DMS 273 (cell line): Measurements from ENCODE around the gene CLBA1.

Experiments used
- DNase-seq: peaks from one replicate; lab custom pipeline; 2025; ENCODE audit not compliant: unreplicated experiment; lab: John Stamatoyannopoulos, UW

Gene CLBA1

DNA sequence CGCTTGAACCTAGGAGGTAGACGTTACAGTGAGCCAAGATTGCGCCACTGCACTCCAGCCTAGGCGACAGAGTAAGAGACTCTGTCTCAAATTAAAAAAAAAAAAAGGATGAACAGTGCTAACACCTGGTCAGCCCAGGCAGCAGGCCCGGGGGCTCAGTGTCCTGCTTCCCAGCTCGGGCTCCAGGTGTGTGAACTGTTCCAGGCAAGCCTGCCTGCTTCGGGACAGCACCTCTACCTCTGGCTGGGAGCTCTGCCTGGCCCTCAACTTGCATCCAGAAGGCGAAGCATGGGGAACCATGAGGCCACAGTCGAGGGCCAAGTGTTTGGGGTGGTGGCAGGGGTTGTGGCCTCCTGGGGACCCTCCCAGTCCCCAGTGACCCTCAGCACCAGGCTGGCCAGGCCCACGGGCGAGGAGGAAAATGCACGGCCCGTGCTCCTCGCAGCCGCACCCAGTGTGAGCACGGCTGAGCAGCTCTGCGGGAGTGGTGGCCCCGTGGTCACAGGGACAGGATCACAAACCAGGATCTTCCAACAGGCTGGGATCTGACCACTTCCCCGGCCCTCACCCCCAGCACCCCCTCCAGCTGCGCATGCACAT, 19.8 kb downstream of the CLBA1 start:
- no peak for DNase-seq

DNA sequence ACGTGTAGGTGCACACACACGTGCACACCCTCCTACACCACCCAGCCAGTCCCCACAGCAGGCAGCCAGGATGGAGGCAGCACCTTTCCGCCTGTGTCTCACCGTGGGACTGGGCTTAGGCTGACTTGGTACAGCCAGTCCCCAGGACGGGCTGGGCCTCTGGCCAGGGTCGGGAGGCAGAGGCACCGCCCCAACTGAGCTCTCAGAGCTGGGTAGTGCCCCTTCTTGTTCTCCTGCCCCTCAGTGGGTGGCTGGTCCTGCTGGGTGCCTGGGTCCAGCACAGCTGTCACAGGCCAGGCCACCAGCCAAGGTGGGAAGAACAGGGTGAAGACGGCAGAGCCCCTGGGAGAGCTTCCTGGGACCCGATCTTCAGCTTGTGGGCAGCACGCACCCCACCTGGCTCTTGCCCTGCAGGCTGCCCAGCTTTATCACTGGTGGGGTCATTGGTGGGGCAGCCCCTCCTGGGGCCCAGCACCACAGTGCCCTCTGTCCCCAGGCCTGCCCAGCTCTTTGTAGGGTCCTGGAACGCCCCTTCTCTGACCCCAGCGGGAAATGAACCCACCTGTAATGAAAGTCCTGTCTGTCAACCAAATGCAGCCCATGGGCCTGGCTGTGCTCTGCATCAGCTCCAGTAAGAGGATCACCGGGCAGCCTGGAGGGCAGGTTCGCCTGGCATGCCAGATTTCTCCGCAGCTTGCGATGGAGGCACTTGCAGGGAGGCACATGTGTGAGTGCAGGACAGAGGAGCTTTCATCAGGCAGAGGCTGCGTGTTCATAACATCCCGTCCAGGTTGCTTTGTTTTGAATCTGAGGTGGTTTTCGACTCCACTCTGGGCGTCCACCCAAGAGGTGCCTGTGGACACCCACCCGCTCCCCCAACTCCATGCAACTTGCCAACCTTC, 20.6 kb downstream of the CLBA1 start:
- no peak for DNase-seq

DNA sequence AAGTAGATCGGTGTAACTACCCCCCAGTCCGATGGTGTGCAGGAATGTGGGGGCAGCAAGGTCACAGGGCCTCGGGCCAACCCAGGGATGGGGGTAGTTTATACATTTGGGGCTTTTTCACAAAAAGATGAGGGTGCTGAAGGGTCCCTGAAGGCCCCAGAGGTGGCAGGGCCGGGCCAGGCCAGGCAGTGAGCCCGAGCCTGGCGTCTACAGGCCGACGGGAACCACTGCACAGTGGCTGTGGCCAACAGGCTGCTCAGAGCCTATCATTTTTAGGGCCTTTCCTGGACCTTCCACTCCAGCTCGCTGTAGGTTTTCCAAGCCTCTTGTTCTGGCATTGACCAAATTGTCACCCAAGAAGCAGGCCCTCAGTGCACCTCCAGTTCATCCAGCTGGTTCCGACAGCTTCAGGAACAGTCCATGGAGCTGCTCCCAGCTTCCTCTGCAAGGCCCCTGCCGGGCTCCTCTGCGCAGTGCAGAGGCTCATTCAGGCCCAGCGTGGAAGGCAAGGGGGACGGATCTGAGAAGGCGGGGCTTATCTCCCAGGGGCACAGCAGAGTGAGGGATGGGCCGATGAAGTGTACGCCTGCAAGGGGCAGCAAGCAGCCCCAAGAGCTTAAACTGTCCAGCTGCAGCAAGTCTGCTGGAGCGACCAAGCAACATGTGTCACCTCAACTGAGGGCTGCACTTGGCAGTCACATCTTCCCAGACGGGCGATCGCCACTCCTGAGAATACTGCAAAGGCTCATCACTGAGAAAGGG, 21.4 kb downstream of the CLBA1 start:
- DNase-seq: no peak

DNA sequence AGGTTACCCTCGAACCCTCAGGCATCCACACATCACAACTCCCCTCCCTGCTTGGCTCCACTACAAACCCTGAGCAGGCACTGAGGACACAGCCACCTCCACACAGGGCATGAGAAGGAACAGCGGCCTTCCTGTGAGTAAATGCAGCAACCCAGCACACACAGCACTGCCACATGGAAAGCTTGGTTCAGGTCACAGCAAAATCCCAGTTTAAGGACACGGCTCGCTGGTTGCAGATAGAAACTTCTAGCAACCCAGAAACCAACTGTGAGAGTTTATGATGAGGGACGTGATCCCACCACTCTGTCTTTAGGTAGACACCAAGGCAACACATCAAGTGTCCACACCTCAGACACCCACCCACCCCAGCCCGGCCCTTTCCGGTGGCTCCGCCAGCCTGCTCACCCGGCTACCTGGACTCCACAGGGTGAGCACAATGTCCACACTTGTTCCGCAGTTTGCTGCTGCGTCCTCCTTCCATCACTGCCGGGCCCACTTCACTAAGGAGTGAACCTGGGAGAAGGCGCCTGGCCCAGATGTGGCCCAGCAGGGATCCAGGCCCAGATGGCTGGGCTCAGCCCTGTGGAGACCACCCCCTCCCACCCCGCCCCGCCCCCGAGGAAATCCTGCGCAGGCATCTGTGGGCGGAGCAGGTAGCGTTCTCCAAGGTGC, 22.1 kb downstream of the CLBA1 start:
- DNase-seq: no peak

DNA sequence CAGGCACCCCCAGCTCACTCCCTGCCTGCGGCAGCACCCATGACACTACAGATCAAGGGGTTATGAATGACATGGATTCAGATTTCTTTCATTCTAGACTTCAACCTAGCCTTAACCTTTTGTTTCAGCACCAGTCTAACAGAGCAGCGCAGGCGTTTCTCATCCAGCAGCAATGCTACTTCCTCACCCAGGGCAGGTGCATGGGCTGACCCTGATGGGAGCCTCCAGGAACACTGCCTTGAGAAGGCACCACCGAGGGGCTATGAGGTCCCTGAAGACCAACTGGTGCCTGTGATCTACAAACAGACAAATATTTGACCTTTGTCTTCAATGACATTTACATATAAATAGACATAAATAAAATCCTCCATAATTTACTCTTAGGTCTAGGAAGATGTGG, 24.5 kb downstream of the CLBA1 start:
- no peak for DNase-seq

DNA sequence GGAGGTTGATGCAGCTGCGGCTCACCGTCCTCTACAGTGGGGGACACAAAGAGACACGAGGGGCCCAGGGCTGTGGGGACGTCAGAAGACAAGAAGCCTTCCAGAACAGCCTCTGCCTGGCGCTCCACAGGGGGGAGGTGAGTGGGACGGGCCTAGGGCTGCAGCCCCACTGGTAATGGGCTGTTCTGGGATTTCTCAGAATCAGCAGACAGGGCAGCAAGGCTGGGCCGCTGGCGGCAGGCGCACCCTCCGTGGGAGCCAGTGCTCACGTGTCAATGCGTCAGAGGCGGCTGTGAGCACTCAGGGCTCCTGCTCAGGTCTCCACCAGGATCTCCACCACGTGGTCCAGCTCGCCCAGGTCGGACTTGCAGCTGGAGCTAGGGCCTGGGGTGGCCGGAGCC, 25.3 kb downstream of the CLBA1 start:
- DNase-seq: no peak

DNA sequence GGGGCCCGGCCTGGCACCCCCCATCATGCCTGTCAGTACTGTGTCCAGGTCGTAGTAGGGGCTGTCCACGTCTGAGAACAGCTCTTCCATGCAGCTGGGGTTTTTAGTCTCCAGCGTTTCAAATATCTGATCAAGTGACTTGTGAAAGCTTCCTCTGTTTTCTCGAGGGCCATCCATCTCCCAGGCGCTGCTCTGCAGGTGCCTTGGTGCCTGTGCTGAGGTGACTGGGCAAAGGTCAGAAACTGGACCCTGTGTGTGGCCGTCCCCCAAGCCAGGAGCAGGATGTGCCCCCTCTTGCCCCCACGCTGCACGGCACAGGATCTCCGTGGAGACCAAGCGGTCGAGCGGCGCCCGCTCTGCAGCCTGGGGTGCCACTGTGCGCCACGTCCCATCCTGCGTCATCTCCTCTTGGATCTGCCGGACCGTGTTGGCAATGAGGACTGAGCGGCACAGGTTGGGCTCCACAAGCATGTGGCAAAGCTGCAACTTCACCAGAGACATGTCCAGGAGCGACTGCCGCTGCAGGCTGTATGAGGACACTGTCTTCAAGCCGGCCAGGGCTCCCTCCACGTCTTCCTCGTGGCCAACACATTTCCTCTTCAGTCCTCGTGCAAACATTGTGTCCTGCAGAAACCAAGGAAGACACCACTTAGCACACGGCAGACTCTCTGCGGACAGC, 25.9 kb downstream of the CLBA1 start:
- DNase-seq: no peak

DNA sequence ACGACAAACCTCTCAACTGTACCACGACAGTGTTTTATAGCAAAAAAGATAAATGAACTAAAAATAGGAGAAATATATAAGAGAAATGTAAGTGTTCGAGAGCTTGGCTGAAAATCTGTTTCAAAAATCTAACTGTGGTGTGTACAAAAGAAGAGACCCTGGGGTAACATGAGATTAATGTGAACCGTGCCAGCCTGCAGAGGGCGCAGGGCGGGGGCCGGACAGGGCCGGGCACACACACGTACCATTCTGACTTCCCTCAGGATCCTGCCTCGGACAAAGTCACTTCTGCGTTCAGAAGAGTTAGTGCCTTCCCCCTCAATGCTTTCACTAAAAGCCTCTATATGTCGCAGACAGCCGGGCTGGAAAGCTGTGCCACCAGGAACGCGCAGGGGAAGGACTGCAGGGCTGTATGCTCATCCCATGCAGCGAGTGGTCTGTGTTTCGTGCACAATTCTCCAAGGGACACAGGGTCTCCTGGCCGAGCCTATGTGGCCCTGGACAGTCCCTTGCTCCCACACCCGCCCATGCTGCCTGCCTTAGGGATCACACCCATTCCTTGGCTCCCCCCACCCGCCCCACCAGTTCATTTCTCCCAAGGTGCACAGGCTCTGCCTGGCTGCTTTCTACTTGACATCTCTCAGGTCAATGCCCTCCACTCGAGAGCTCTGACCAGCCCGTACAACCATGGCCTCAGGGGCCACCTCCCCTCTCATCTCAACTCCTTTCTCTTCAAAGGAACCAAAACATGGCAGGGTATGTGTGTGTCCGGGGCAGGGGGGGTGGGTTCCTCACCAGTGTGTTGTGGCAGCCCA, 26.8 kb downstream of the CLBA1 start:
- peak; percentile 36 for DNase-seq

DNA sequence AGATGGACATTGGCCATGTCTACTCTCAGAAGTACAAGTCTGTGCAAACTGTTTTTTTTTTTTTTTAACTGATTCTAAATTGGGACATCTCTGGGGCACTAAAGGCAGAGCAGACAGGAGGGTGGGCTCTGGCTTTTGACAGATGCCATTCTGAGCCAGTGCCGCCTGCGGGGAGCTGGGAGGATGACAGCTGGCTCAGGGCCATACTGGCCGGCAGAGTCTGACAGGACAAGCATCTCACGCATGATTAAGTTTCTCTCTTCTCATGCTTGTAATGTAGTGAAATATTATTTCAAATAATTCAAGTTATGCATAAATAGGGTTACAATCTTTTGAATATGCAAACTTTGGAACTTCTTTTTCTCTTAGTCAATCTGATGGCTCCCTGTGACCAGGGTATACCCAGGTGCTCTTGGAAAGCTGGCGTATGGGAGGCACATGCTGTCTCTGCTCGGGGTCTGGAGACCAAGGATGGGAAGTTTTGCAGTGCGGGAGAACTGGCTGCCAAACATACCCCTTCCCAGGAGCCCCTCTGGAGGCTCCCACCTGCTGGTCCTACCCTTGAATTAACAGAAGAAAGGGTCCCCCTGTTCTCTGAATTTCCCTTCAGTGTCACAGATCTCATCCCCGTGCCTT, 27.7 kb downstream of the CLBA1 start:
- DNase-seq: peak; percentile 79

DNA sequence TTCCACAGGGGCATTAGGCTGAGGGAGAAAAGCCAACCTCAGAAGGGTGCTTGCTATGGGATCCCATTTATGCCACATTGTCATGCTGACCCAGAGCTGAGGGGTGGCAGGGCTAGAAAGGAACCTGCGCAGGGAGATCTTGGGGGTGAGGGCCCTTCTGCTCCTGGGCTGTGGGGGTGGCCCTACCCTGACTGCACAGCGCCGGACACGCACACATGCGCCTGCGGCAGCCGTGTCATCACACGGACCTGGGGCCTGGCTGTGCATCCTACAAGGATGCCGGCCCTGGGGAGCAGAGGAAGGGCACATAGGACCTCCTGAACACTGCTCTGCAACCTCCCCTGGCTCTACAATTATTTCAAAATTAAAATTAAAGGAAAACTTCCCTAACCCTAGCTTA, 28.4 kb downstream of the CLBA1 start:
- no peak for DNase-seq

DNA sequence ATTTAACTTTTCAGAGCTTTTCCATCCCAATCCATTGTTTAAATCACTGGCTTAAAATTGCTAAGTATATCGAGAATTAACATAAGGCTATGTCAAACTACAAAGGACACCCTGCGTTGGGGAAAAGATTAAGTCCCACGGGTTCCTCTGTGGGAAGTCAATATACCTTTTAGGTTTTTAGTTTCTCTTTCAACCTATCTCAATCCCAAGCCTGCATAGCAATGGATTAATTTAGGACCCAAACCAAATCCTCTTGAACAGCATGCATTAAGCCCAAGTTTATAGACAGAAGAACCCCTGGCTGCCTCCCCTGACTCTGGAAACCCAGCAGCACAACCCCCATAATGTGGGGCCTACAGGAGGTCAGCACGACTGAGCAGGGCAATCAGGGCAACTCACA, 29.0 kb downstream of the CLBA1 start:
- no peak for DNase-seq

DNA sequence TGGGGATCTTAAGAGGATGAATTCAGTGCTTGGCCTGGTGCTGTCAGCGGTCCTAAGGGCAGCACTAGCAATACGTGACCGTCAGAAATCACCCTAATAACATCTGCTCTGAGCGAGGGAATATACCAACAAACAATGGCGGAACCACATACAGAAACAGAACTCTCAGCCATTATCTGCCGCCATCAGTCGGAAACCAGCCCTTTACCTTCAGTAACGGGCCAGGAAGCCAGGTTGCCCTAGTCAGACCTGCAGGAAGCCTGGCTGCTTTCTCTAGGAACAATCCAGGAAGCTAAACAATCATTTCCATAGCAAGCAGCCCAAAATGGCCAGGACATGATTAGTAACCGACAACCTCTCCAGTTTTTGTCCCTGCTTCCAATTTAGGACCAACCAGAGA, 29.7 kb downstream of the CLBA1 start:
- DNase-seq: no peak

DNA sequence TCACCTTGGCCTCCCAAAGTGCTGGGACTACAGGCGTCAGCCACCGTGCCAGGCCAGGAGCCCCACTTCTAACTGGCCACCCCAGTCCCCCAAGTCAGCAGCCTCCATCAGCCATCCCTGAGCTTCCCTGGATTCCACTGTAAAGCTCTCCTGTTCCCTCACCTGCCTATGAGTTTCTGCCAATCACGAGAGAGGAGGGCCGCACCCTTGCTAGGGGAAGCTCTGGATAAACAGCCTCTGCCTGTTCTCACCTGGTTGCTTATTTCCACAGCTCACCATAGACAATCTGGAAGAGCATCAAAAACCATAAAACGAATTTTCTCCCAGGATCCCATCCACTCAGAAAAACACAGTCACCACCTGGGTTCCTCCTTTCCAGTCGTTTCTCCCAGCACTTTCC, 30.3 kb downstream of the CLBA1 start:
- DNase-seq: no peak

DNA sequence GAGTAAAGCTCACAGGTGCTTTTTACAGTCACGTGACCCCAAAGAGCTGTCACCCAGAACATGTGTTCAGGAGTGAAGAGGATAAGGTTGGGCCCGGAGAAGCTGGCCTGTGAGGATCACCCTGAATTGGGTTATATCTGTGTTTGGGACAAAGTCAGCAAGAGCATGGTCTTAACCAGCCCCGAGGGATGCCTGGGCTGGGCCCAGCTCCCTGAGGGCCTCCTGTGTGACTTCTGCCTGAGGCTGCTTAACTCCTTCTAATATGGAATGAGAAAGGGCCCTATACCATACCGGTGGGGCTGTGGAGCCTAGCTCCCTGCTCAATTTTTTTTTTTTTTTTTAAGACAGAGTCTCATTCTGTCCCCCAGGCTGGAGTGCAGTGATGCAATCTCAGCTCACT, 32.8 kb downstream of the CLBA1 start:
- DNase-seq: no peak

DNA sequence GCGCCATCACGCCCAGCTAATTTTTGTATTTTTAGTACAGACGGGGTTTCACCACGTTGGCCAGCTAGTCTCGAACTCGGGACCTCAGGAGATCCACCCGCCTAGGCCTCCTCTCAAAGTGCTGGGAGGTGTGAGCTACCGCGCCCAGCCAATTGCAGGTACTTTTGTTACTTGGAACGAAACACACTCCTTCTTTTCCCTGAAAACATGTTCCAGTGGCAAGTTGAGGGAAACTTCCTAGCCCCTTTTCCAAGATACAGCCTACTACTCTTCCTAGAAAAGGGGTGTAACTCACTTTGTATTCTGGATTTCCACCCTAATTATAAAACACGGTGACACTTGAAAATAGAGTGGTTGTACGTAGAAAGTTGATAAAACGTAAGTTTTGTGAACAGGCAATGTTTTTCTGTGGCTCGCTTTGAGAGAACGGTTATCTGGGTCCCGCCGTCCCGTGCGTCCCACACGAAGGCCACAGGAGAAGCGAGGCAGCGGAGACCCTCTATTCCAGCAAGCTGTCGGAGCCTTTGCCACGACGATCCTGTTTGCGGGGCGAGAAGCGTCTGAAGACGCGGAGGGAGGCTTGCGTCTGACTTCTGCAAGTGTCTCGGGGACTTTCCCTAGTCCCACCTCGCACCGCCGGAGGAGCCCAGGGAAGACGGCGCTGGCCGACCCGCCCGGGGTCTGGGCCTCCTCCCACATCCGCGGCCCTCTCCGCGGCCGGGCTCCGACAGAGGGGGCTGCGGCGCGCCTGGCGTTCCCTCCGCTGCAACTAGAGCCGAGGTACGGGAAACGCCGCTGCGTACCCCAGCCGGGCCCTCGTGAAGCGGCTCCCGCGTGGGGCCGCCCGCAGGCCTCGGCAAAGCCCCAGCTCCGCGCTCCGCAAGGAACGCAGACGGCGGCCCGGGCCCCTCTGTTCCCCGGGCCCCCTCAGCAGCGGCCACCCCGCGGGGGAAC, 34.5 kb downstream of the CLBA1 start:
- peak; percentile 64 for DNase-seq

DNA sequence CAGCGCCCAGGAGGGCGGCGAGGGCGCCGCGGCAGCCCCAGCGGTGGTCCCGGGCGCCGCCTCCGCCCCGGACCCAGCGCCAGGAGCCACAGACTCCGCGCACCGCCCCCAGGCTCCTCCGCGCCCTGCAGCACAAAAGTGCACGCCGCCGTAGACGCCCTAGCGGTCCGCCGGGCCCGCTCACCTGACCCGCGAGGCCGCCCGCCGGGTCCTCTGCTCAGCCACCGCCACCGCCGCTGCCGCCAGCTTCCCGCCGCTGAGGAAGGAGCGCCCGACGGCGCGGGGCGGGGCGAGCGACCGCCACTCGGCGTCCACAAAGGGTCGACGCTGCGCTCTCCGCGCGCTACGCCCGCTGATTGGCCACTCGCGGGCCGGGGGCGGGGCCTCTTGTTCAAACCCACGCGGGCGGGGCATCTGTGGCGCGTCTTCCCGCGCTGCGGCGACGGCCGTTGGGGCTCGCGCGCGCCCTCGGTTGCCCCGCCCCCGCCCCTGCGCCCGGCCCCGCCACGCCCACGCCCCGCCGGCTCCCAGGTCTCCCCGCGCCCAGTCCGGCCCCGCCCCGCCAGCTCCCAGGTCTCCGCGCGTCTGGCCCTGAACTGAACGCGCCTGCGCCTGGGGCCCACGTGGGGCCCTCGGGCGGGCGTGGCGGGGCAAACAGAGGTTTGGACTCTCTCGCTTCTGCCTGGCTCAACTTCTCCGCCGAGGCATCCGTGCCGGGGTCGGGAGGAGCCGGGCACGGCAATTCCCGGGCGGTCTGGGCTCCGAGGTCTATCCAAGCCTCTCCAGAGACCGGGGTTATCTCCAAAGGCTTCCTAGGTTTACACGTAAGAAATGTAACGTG, 35.4 kb downstream of the CLBA1 start, which contains the start of gene CDCA4:
Gene CDCA4, minus strand, starts transcription at position 269 of the 841 bp plus-strand sequence. CDS start 9,154 bp downstream, outside the sequence.
- DNase-seq: peak; percentile 100

DNA sequence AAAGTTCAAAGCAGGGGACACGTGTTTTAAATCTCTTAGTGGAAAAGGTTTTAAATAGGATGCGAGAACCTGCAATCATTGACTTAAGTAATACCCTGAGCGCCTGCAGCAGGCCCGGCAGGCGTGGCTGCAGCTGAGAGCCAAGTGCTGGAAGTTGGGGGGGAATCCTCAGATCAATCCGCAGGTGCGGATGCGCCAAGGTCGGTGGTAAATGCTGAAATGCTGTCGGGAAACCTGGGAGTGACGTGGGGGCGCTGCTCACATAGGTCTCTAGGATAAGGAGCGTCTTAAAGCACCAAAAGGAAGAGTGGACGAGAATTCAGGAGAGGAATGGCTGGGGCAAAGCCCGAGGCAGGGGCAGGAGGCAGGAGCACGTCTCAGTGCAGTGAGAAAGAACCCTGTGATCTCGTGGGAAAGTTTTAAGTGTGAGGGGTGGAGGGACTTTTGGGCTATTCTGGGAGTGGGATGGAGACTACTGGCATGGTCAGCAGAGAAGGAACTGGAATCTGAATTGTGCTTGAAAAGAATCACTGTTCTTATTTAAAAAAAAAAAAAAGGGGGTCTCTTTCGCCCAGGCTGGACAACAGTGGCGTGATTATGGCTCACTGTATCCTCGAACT, 36.2 kb downstream of the CLBA1 start:
- peak; percentile 82 for DNase-seq
